ENCODE results near the gene SLC38A3. TPM values are rescaled to one million over a fixed set of nuclear protein-coding genes. Genes with fewer than 3 reads are reported as not detected.
A peak's percentile ranks its signal among the peaks of the same experiment; 100 is the strongest.

SLC38A3 gene
- total RNA-seq, 4 donors from 2014 or later = 0.56 to 1.5 (median 0.84) TPM; not detected in 1

DNA sequence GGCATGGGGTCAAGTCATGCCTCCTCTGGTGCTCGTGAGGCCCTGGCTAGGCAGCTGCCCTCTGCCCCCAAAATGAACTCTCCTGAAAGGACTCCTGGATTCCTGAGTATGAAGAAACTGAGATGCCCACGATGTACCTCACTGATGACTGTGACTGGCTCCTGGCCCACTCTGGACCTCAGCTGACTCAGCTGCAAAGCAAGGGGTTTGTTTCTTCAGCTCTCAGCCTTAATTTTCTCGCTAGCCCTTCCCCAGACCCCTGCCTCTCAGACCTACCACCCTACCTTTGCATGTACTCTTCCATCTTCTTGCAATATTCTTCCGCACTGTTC is 25.7 kb downstream of the SLC38A3 start:
- DNase-seq (ENCODE audit: low spot score) = no peak
- TF ChIP-seq CTCF (IDR thresholded peaks at IDR 0.05) = no peak
- ATAC-seq (ENCODE audit: low FRiP score) = no peak

DNA sequence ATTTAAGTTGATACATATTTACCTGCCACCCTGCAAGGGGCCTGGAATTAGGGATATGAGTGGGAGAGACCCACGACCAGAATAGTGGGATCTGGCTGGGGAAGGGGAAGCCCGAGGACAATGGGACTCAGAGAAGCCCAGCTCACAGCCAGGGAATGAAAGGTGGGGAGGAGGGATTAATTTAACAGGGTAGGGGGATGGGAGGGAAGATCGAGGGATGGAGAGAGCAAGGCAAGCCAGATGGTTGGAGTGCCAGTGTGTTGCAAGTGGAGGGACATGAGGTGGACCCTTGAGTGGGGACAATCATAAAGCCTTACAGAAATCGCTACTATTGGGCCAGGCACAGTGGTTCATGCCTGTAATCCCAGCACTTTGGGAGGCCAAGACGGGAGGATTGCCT is 26.5 kb downstream of the SLC38A3 start:
- no peak for TF ChIP-seq CTCF (IDR thresholded peaks at IDR 0.05)
- DNase-seq (ENCODE audit: low spot score) (no peak), ATAC-seq (ENCODE audit: low FRiP score) (no peak)

- TF ChIP-seq CTCF (IDR thresholded peaks at IDR 0.05) = no peak
- no peak for ATAC-seq (ENCODE audit: low FRiP score)
- DNase-seq (ENCODE audit: low spot score) = no peak
Observed at GRCh38 chr3:50232303-50232702, 27.2 kb downstream of the SLC38A3 start.

GRCh38 chr3:50233176-50233575 is 28.1 kb downstream of the SLC38A3 start:
- DNase-seq (ENCODE audit: low spot score) = no peak
- no peak for TF ChIP-seq CTCF (IDR thresholded peaks at IDR 0.05)
- no peak for ATAC-seq (ENCODE audit: low FRiP score)

DNA sequence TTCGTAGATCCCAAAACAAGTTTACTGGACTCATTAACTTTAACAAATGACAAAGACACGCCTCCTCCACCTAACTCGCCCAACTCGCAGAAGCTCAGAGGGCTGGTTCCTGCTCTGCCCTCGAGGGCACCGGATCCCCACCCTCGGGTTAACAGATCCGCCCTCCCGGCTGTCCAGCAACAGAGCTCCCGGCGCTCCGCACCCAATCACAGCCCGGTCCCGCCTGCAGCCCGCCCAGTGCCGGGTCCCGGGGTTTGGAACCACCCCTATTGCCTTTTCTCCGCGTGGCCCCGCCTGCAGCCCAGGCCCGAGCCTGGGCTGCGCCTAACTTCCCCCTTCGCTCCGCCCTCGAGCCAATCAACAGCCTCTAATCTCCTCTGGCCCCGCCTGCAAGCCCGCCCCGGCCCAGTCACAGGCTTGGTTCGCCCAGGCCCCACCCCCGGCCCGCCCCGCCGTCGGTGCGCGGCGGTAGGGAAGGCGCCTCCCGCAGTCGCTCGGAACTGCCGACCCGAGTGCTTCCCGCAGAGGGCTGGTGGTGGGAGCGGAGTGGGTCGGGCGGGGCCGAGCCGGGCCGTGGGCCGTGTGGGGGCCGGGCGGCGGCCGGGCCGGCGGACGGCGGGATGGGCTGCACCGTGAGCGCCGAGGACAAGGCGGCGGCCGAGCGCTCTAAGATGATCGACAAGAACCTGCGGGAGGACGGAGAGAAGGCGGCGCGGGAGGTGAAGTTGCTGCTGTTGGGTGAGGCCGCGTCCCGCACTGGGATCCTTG is 30.8 kb downstream of the SLC38A3 start, which contains the start of gene GNAI2:
GNAI2 (plus strand) TSS at position 489 of the 768 bp plus-strand sequence; CDS start at position 621, 132 bp downstream.
- peak; percentile 88 for DNase-seq (ENCODE audit: low spot score)
- TF ChIP-seq CTCF (IDR thresholded peaks at IDR 0.05) = no peak
- peak; percentile 98 for ATAC-seq (ENCODE audit: low FRiP score)

- DNase-seq (ENCODE audit: low spot score) (no peak), ATAC-seq (ENCODE audit: low FRiP score) (no peak)
- TF ChIP-seq CTCF (IDR thresholded peaks at IDR 0.05) = no peak
Observed at GRCh38 chr3:50236484-50237132, 31.5 kb downstream of the SLC38A3 start.
